ENCODE measurements around the gene CACHD1. TPM values are rescaled to one million over a fixed set of nuclear protein-coding genes. Genes with fewer than 3 reads are reported as not detected.

CACHD1 gene
- total RNA-seq, 4 donors from 2014 or later: 1.6 to 3.2 (median 2.2) TPM; not detected in 1

GRCh38 chr1:64555947-64556346 is 86.0 kb downstream of the CACHD1 start:
- Histone ChIP-seq H3K27ac (no peak overlapping the region), H3K27me3 (no peaks in the 10 kb centered on the region), H3K36me3 (peaks cover 0 to 4% (median 0%) of the 10 kb centered on the region in 4 donors), H3K9me3 (no peaks in the 10 kb centered on the region), H3K4me1 (no peaks in the 10 kb centered on the region), H3K4me3 (no peak overlapping the region)
- DNase-seq: no peak
- 70 to 89% methylated on average over 1 of the region's 1 CpG for WGBS, 2 donors (ENCODE audit: low coverage in 1 of 2)
- intact Hi-C loops (cut with DNase I; ENCODE audit: low total_unique reads): no loop called here
- in situ Hi-C loops (cut with MboI; ENCODE audit: low pct_ligation_motif_present in 1 of 4, low pct_unique_long_range_greater_than_20kb in 1 of 4, low sequenced_read_pairs in 3 of 4): no loop called here
- TF ChIP-seq, protein P1, sequence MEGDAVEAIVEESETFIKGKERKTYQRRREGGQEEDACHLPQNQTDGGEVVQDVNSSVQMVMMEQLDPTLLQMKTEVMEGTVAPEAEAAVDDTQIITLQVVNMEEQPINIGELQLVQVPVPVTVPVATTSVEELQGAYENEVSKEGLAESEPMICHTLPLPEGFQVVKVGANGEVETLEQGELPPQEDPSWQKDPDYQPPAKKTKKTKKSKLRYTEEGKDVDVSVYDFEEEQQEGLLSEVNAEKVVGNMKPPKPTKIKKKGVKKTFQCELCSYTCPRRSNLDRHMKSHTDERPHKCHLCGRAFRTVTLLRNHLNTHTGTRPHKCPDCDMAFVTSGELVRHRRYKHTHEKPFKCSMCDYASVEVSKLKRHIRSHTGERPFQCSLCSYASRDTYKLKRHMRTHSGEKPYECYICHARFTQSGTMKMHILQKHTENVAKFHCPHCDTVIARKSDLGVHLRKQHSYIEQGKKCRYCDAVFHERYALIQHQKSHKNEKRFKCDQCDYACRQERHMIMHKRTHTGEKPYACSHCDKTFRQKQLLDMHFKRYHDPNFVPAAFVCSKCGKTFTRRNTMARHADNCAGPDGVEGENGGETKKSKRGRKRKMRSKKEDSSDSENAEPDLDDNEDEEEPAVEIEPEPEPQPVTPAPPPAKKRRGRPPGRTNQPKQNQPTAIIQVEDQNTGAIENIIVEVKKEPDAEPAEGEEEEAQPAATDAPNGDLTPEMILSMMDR (IDR thresholded peaks at IDR 0.05): no peak
- TF ChIP-seq POLR2AphosphoS5 (IDR thresholded peaks at IDR 0.05) (no peak), EP300 (IDR thresholded peaks at IDR 0.05; ENCODE audit: low read depth) (no peak), POLR2A (IDR thresholded peaks at IDR 0.05) (no peak)

DNA sequence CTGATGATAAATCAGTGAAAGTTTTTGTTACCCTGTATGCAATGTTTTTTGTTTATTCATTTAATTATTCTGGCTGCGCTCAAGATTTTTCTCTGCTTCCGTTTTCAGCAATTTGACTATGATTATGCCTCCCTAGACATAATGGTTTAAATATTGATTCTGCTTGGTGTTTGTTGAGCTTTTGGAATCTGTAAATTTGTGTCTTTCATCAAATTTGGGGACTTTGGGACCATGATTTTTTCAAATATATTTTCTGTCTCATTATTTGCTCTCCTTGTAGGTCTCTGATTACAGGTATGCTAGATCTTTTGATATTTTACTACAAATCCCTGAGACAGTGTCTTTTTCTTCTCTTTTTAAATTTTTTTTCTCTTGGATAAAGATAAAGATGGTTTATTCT is 92.1 kb downstream of the CACHD1 start:
- Histone ChIP-seq H3K9me3 (no peaks in the 10 kb centered on the region), H3K27ac (no peak overlapping the region), H3K4me1 (no peaks in the 10 kb centered on the region), H3K27me3 (no peaks in the 10 kb centered on the region), H3K4me3 (no peak overlapping the region), H3K36me3 (peaks cover 0 to 4% (median 0%) of the 10 kb centered on the region in 4 donors)
- intact Hi-C loops (cut with DNase I; ENCODE audit: low total_unique reads): no loop called here
- DNase-seq: no peak
- TF ChIP-seq EP300 (IDR thresholded peaks at IDR 0.05; ENCODE audit: low read depth): no peak
- no peak for TF ChIP-seq POLR2A (IDR thresholded peaks at IDR 0.05)
- TF ChIP-seq, protein P1 (IDR thresholded peaks at IDR 0.05): no peak
- TF ChIP-seq POLR2AphosphoS5 (IDR thresholded peaks at IDR 0.05): no peak
- in situ Hi-C loops (cut with MboI; ENCODE audit: low pct_ligation_motif_present in 1 of 4, low pct_unique_long_range_greater_than_20kb in 1 of 4, low sequenced_read_pairs in 3 of 4): no loop called here
- WGBS, 2 donors (ENCODE audit: low coverage in 1 of 2): 95 to 97% methylated on average over 2 of the region's 2 CpGs

DNA sequence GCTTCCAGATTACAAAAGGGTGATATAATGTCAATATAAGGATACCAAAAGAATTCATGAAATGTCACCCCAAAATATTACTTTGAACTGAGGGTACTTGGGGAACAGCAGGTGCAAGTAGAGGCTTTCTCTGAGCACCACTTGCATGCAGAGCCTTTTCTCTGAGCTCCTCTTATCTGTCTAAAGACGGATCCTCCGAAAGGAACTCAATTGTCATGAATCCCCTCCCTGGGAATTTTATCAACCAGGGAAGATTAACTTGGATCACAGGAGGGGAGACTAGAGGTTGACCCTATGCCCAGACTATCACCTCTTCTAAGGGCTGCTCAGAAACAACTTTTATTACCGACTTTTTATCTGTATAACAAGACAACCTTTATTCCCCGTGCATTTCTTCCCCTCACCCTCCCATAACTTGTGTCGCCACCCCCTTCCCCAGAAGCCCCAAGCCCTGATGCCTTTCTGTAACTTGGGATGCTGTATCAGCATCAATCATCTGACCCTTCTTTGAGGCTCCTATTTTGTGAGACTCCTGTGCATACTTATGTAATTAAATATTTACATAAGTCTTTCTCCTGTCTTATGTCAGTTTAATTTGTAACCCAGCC is 94.1 kb downstream of the CACHD1 start:
- intact Hi-C loops (cut with DNase I; ENCODE audit: low total_unique reads): no loop called here
- in situ Hi-C loops (cut with MboI; ENCODE audit: low pct_ligation_motif_present in 1 of 4, low pct_unique_long_range_greater_than_20kb in 1 of 4, low sequenced_read_pairs in 3 of 4): no loop called here

GRCh38 chr1:64564891-64565290 is 95.0 kb downstream of the CACHD1 start:
- no peaks in the 10 kb centered on the region for H3K9me3 ChIP-seq
- TF ChIP-seq EP300 (IDR thresholded peaks at IDR 0.05; ENCODE audit: low read depth) (no peak), POLR2A (IDR thresholded peaks at IDR 0.05) (no peak), POLR2AphosphoS5 (IDR thresholded peaks at IDR 0.05) (no peak)
- TF ChIP-seq, protein P1 (IDR thresholded peaks at IDR 0.05): no peak
- in situ Hi-C loops (cut with MboI; ENCODE audit: low pct_ligation_motif_present in 1 of 4, low pct_unique_long_range_greater_than_20kb in 1 of 4, low sequenced_read_pairs in 3 of 4) (no loop called here), intact Hi-C loops (cut with DNase I; ENCODE audit: low total_unique reads) (no loop called here)
- no peaks in the 10 kb centered on the region for H3K36me3 ChIP-seq
- 83 to 89% methylated on average over 3 of the region's 3 CpGs for WGBS, 2 donors (ENCODE audit: low coverage in 1 of 2)
- DNase-seq: no peak
- H3K4me3 ChIP-seq: no peak overlapping the region
- H3K27me3 ChIP-seq: no peaks in the 10 kb centered on the region
- peaks cover 0 to 4% (median 0%) of the 10 kb centered on the region in 4 donors for H3K4me1 ChIP-seq
- H3K27ac ChIP-seq: no peak overlapping the region

More for the DNA sequence above, 94.1 kb downstream of the CACHD1 start:
- H3K27me3 ChIP-seq: no peaks in the 10 kb centered on the region
- 73 to 87% methylated on average over 3 to 5 of the region's 5 CpGs for WGBS, 2 donors (ENCODE audit: low coverage in 1 of 2)
- no peaks in the 10 kb centered on the region for H3K36me3 ChIP-seq
- TF ChIP-seq, protein P1 (IDR thresholded peaks at IDR 0.05): no peak
- H3K9me3 ChIP-seq: no peaks in the 10 kb centered on the region
- no peak overlapping the region for H3K4me3 ChIP-seq
- no peak overlapping the region for H3K27ac ChIP-seq
- H3K4me1 ChIP-seq: peaks cover 0 to 4% (median 0%) of the 10 kb centered on the region in 4 donors
- no peak for DNase-seq
